NOMO-1 treated with dmso at 0.1 percent for 144 hours (cell line): ENCODE data around the gene SUMO2.
"Not testable (repeated sequence)": the region's sequence is repeated elsewhere in the genome, so short reads cannot be mapped to it uniquely, and the experiment has no call there.

ENCODE experiments used
- DNase-seq: peaks from one replicate; lab custom pipeline; 2025; ENCODE audit not compliant: unreplicated experiment; lab: John Stamatoyannopoulos, UW

The SUMO2 gene

DNA sequence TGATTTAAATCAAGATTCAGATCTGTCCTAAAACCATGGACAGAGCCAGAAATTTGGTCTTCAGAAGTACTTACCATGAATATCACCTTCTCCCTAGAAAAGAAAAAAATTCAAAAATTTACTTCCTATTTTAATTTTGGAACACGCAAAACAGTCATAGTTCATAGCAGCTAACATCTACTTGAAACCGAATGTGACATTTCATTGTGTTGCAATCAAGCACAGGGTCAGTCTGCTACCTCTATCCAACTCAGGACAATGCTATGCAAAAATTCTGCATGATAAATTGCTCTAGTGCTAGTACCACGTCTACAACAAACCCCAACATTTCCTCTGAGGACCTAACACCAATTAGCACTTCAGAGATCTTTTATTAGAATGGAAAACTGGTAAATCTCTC lies 36.2 kb downstream of the SUMO2 start:
- DNase-seq: no peak

- DNase-seq: no peak
Measured at GRCh38 chr17:75144816-75145512, 37.8 kb downstream of the SUMO2 start.

- no peak for DNase-seq
Measured at GRCh38 chr17:75142236-75142971, 40.4 kb downstream of the SUMO2 start.

DNA sequence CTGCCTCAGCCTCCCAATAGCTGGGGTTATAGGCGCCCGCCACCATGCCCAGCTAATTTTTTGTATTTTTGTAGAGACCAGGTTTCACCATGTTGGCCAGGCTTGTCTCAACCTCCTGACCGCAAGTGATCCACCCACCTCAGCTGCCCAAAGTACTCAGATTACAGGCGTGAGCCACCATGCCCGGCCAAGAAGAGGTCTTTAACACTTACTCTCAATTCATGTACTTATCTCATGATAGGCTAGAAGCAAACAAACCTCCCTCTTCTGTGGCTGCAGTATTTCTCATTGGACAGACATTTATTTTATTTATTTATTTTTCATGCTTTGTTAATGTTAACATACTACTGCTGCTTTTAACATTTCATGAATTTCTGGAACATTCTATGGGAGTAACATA lies 44.2 kb downstream of the SUMO2 start:
- DNase-seq: no peak

- not testable (repeated sequence) for DNase-seq
Measured at GRCh38 chr17:75137762-75138161, 45.0 kb downstream of the SUMO2 start.

DNA sequence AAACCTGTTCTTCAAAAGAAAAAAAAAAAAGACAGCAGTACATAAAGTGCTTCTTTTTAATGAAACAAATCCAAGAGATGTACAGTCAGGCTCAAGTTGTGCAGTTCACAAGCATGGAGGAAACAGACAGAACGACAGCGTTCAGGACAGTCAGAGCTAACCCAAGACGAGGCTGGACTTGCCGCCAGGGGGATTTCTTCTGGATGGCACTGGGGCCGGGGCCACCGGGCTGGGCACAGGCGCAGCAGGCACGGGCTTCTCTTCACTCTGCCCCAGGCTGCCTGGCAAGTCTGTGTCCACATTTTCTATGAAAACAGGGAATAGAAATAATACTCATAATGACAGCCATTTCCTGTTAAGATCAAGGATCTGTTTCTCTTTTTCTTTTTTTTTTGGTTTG lies 46.8 kb downstream of the SUMO2 start:
- no peak for DNase-seq

DNA sequence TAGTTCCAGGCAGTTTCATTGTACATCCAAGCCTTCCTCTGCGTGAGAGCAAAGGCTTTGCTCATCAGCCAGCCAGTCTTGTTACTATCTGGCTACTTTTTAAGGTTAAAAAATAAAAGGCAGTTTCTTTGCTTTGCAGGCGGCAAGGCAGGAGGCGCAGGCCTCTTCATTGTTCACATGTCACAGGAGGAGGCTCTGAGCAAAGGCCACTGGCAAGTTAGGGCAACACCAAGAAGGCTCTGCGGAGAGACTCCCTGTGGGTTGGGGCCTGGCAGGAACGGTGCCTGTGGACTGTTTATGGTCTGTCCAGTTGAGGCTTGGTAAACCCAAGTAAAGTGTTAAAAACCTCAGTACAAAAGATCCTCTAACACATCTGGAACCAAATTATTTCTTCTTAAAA lies 47.3 kb downstream of the SUMO2 start:
- no peak for DNase-seq

DNA sequence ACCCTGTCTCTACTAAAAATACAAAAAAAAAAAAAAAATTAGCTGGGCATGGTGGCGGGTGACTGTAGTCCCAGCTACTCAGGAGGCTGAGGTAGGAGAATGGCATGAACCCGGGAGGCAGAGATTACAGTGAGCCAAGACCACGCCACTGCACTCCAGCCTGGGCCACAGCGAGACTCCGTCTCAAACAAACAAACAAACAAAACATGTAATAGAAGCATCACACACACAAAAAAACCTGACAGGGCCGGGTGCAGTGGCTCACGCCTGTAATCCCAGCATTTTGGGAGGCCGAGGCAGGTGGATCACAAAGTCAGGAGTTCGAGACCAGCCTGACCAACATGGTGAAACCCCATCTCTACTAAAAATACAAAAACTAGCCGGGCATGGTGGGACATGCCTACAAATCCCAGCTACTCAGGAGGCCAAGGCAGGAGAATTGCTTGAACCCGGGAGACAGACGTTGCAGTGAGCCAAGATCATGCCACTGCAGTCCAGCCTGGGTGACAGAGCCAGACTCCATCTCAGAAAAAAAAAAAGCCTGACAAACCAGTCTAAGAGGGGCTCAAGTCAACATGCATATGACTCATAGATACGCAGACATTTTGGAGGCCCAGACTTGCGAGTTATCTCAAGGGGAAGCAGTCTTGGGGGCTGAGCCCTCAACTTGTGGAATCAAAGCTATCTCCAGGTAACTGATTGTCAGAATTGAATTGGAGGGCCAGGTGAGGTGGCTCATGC lies 49.0 kb downstream of the SUMO2 start:
- DNase-seq: not testable (repeated sequence)

GRCh38 chr17:75133001-75133400 lies 49.8 kb downstream of the SUMO2 start:
- DNase-seq: no peak

DNA sequence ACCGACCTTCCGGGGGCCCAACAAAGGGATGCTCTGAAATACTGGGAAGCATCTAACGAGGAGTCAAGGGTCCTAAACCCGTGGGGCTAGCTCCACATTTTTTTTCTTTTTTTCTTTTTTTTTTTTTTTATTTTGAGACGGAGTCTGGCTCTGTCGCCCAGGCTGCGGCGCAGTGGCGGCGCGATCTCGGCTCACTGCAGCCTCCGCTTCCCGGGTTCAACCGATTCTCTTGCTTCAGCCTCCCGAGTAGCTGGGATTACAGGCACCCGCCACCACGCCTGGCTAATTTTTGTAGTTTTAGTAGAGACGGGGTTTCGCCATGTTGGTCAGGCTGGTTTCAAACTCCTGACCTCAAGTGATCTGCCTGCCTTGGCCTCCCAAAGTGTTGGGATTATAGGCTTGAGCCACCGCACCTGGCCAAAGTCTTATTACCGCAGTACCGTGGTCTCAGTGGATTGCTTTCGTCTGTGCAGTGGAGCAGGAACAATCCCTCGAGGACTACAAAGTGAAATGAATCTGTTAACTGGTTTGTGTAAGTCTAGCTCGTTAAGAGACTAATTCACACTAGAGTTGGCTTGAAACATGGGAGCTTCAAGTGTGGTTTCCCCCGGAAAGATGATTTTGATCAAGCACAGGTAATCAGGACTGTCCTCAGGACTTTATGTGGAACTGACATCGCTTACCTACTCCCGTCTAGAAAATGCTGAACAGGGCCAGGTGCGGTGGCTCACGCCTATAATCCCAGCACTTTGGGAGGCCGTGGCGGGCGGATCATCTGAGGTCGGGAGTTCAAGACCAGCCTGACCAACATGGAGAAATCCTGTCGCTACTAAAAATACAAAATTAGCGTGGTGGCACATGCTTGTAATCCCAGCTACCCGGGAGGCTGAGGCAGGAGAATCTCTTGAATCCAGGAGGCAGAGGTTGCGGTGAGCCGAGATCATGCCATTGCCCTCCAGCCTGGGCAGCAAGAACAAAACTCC lies 50.5 kb downstream of the SUMO2 start:
- DNase-seq: not testable (repeated sequence)

DNA sequence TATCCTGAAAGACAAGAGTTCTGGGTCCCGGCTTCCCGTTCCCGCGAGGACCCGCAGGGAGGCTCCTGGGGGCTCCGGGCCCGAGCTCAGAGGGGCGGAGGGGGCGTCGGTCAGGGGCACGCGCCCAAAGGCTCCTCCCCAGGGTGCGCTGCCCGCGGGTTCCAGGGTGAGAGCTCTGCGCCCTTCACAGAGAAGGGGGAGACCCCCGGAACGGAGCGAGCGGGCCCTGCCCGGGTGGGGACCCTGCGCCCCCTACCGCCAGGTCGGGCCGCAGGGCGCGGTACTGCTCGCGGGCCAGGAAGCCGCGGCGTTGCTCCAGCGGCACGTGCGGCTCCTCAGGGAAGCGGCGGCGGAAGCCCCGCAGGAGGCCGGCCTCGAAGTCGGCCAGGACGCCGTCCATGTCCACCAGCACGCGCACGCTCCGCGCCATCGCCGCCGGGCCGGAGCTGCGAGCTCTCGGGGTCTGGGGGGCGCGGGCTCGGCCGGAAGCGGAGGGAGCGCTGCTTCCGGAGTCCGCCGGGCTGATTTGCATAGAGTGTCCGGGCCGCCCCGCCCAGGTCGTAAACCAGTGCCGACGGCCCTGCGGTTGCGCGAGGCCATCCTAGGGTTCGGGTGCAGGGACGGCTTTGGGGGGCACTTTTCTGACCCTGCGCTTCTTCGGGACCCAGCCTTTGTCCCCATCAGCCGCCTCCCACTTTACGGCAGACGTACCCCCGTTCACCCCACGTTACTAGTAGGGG lies 51.3 kb downstream of the SUMO2 start, which contains the start of gene NT5C:
TSS of gene NT5C (minus strand) at position 465 of the 740 bp plus-strand sequence. CDS start at position 430, 35 bp downstream.
- peak; percentile 72 for DNase-seq

- DNase-seq: peak; percentile 36
Measured at GRCh38 chr17:75130632-75131277, 52.0 kb downstream of the SUMO2 start.

DNA sequence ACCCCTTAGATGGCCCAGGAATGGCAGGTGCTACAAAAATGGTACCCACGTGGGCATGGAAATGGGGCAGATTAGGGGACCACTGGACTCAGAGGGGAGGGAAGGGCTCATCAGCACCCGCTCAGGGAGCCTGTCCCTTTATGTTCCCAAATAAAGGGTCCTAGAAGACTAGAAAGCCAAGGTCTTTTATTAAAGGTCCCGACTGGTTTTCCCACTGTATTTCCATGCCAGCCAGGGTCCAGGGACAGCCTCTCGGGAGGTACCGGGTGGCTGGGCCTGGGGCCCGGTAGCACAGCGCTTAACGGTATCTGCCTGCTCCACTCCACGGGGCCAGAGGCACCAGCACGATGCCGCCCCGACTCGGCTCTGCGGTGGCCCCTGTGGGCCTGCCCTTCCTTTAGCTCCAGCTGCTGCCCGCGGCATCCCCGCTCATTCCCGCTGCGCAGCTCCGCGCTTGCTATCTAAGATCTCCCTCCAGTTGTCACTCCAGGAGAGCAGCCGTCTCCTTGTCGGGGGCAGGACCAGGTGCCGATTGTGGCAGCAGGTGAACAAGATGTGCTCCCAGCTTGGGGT lies 52.6 kb downstream of the SUMO2 start:
- DNase-seq: no peak

DNA sequence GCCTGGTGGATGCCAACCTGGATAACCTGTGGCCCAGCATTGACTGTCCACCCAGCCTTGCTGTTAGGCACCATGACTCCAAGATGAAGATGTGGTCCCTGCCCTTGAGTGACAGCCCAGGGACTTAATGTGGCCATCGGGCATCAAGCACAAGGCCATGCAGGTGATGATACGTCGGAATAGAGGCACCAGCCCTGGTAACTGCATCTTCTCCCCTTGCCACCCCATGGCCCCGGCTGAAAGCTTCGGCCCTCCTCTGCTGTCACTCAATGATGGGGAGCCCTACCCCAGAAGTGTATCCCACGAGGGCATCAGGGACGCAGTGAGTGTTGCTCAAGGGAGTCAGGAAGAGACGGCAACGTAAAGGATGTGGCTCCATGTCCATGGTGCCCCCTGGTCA lies 53.2 kb downstream of the SUMO2 start:
- DNase-seq: no peak

DNA sequence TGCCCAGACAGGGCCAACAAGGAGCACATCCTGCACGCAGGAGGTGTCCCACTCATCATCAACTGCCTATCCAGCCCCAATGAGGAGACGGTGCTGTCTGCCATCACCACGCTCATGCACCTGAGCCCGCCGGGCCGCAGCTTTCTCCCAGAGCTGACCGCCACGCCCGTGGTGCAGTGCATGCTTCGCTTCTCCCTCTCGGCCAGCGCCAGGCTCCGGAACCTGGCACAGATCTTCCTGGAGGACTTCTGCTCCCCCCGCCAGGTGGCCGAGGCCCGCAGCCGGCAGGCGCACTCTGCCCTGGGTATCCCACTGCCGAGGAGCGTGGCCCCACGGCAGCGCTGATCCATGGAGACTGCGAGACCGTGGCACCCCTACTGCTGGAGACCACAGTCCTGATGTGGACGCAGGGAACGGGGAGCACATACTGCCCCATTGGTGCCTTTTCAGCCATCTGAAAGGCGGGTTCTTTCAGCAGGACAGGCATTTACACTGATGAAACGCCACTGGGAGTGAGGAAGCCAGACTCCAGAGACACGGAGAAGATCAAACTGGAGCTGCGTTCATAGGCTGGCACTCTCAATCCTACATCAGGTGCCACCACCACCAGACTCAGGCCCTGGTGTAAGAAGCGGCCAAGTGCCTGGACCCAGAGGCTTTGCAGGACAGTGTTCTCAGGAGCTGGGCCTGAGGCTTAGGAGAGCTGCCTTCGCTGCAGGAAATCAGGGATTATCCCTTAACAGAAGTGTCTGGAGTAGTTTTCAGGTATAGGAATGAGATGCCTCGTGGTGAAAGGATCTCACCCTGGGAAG lies 53.9 kb downstream of the SUMO2 start:
- no peak for DNase-seq

DNA sequence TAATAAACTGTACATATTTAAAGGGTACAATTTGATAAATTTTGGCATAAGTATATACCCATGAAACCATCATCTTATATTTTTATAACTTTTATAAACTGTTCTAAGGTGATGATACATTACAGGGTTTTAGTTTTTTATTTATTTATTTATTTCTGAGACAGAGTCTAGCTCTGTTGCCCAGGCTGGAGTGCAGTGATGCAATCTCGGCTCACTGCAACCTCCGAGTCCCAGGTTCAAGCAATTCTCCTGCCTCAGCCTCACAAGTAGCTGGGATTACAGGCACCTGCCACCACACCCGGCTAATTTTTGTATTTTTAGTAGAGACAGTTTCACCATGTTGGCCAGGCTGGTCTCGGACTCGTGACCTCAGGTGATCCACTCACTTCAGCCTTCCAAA lies 54.8 kb downstream of the SUMO2 start:
- not testable (repeated sequence) for DNase-seq

DNA sequence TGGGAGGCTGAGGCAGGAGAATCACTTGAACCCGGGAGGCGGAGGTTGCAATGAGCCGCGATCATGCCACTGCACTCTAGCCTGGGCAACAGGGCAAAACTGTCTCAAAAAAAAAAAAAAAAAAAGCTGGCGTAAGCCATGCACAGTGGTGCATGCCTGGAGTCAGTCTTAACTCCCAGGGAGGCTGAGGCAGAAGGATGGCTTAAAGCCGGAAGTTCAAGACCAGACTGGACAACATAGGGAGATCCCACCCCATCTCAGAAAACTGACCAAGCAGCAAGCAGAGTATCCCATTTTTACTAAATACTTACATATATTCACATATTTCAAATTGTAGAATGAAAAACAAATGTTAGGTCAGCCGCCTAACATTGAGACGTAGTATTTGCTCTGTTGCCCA lies 55.8 kb downstream of the SUMO2 start:
- no peak for DNase-seq

- DNase-seq: no peak
Measured at GRCh38 chr17:75125984-75126383, 56.8 kb downstream of the SUMO2 start.
